Epidermal melanocyte (primary cell): ENCODE data around the gene APOBEC3C.
"Not testable (repeated sequence)": the region's sequence is repeated elsewhere in the genome, so short reads cannot be mapped to it uniquely, and the experiment has no call there.

ENCODE experiments used
- DNase-seq: peaks from one replicate; pipeline ENCODE4 v3.0.0; 2011; ENCODE audit warnings: low spot score; ENCODE audit not compliant: insufficient read length

The APOBEC3C gene

DNA sequence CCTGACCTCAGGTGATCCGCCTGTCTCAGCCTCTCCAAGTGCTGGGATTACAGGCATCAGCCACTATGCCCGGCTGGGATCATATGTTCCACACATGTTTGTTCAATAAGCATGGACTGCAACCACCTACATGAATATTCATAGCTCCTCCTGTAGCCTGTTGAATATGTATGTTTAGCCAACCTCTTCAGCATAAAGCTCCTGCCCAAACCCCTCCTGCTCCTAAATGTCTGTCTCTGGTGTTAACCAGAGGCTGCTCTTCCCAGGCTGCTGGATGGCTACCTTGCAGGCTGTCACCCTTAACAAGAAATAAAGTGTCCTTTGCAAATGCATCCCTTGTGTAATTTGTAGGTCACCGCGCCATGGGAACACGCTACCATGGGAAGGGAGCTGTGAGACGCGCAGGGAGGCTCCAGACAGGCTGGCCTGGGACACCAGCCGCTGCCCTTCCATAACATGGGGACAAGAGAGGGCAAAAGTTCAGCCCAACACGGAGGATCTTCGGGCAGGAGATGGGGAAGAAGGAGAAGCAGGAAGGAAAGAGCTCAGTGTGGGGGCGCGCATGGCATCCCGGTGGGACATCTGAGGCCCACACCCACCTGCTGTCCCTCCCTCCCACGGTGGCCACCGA is 6.1 kb downstream of the APOBEC3C start:
- not testable (repeated sequence) for DNase-seq

DNA sequence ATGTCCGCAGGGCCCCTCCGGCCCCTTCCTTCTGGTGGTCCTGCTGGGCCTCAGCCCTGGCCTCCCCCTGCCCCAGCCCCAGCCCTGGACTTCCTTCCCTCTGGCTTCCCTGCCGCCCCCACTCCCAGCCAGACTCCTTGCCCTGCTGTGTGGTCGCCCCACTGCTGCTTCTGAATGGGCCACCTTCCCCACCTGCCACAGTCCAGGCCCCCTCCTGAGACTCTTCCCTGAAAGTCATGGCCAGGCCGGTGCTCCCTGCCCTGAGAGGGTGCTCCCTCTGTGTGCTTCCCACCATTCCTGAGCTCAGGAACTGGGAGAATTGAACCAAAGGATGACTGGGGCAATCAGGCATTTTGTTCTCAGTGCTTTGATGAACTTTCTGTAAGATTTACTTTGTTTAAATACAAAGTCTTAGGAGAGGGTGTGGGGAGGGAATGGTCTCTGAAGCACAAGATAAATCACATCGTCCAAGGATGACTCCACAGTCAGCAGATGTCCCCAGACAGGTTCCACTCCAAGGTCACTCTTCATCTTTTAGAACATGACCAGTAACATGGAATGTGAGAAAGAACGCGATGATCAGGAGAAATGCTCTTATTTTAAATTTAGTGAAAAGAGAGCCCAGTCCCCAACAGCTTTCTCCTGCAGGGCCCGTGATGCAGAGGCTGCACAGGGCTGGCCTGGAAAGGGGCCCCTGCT is 7.6 kb downstream of the APOBEC3C start:
- DNase-seq: no peak

DNA sequence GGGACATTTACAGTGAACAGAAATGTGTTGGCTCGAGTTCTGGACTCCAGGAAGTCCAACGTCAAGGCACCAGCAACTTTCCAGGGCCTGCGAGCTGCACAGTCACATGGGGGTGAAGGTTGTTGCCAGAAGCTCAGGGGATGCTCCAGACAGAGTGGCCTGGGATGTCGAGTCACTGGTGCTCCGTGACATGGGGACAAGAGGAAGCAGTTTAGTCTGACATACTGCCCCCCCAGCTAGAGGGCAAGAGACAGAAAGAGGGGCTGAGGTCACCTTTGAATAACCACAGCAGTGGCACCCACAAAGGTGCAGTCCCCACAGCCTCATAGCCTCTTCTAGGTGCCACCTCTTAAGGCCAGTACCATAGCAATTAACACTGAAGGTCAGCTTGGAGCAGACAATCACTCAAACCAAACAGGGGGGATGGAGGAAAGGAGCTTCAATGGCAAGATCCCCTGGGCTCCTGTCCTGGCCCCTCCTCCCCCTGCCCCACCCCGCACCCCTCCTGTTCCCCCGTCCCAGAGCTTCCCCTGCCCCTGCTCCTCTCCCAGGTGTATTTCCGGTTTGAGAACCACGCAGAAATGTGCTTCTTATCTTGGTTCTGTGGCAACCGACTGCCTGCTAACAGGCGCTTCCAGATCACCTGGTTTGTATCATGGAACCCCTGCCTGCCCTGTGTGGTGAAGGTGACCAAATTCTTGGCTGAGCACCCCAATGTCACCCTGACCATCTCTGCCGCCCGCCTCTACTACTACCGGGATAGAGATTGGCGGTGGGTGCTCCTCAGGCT is 10.7 kb downstream of the APOBEC3C start:
- DNase-seq: no peak

DNA sequence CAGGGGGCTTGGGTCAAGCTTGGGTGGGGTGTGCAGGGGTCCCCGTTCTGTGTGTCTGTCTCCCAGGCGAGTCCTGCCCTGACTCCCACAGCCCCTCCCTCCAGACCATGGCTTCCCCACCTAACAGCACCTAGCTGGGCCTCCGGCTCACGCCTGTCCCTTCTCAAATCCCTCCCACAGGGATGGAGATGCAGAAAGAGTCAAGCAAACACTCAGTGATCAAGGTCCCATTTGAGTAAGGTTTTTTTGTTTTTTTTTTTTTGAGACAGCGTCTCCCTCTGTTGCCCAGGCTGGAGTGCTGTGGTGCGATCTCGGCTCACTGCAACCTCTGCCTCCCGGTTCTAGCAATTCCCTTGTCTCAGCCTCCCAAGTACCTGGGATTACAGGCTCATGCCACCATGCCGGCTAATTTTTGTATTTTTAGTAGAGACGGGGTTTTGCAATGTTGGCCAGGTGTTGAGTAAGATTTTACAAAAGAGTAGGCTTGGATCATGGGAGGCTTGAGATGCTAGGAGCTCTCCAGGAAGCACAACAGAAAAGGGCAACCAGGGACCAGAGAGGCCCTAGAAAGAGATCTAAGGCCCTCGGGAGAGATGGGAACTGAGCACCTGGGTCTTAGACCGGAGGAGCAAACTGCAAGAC is 12.6 kb downstream of the APOBEC3C start:
- no peak for DNase-seq

DNA sequence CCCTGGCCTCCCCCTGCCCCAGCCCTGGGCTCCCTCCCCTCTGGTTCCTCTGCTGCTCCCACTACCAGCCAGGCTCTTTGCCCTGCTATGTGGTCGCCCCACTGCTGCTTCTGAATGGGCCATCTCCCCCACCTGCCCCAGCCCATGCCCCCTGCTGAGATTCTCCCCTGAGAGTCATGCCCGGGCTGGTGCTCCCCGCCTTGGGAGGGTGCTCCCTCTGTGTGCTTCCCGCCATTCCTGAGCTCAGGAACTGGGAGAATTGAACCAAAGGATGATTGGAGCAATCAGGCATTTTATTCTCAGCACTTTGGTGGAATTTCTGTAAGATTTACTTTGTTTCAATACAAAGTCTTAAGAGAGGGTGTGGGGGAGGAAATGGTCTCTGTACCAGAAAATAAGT is 13.7 kb downstream of the APOBEC3C start:
- no peak for DNase-seq

DNA sequence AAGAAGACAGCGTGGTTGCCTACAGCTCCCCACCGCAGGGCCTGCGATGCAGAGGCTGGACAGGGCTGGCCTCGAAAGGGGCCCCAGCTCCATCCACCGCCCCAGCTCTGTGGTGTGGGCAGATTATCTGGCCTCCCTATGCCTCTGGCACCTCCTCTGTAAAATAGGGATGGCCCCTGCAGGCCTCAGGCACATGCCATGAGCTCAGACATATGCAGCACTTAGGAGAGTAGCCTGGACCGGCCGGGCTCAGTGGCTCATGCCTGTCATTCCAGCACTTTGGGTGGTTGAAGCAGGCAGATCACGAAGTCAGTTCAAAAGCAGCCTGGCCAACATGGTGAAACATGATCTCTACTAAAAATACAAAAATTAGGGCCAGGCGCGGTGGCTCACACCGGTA is 14.2 kb downstream of the APOBEC3C start:
- no peak for DNase-seq

DNA sequence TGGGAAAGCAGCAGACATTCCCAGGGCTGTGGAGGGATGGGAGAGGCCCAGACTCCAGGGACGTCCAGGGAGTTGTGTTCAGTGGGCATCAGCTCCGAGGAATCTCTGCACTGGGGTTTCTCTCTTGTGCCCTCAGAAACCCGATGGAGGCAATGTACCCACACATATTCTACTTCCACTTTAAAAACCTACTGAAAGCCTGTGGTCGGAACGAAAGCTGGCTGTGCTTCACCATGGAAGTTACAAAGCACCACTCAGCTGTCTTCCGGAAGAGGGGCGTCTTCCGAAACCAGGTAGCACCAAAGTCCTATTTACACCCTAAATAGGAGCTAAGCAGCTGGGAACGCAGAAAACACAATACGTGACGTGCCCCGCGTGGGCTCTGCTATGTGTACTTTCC is 15.2 kb downstream of the APOBEC3C start:
- no peak for DNase-seq

DNA sequence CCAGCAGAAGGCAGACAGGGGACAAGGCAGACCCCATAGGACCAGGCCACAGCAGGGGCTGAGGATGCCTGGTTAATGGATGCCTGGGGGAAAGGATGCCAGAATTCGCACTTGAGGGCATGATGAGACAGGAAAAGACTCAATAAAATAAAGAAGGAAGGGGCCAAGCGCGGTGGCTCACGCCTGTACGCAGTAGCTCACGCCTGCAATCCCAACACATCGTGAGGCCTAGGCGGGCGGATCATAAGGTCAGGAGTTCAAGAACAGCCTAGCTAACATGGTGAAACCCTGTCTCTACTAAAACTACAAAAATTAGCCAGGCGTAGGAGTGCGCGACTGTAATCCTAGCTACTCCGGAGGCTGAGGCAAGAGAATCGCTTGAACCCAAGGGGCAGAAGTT is 16.6 kb downstream of the APOBEC3C start:
- no peak for DNase-seq

DNA sequence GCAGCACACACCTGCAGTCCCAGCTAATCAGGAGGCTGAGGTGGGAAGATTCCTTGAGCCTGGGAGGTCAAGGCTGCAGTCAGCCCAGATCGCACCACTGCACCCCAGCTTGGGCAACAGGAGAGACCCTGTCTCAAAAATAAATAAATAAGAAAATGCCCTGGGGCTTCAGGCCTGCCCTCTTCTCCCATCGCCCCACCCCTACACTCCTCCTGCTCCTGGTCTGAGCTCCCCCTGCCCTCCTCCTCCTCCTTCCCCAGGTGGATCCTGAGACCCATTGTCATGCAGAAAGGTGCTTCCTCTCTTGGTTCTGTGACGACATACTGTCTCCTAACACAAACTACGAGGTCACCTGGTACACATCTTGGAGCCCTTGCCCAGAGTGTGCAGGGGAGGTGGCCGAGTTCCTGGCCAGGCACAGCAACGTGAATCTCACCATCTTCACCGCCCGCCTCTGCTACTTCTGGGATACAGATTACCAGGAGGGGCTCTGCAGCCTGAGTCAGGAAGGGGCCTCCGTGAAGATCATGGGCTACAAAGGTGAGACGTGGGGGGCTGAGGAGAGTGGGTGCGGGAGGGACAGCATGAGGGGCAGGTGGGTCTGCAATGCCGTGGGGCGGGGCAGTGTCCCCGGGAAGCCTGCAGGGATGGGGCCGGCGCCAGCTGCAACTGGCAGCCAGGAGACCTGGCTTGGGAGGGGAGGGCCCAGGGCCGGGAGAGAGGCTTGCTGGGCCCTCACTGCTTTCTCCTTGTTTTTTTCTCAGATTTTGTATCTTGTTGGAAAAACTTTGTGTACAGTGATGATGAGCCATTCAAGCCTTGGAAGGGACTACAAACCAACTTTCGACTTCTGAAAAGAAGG is 17.6 kb downstream of the APOBEC3C start:
- not testable (repeated sequence) for DNase-seq

DNA sequence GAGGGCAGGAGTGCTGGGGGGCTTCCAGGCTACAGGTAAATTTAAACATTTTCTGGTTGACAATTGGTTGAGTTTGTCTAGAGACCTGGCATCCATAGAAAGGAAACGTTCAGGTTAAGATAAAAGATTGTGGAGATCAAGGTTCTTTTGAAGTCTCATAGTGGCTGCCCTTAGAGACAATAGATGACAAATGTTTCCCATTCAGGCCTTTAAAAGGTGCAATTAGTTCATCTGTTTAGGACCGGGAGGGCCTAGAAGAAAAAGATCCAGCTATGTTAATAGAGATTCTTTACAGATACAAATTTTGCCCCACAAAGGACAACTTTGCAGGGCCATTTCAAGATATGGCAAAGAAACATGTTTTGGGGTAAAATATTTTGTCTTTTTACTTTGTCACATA is 23.0 kb downstream of the APOBEC3C start:
- not testable (repeated sequence) for DNase-seq

DNA sequence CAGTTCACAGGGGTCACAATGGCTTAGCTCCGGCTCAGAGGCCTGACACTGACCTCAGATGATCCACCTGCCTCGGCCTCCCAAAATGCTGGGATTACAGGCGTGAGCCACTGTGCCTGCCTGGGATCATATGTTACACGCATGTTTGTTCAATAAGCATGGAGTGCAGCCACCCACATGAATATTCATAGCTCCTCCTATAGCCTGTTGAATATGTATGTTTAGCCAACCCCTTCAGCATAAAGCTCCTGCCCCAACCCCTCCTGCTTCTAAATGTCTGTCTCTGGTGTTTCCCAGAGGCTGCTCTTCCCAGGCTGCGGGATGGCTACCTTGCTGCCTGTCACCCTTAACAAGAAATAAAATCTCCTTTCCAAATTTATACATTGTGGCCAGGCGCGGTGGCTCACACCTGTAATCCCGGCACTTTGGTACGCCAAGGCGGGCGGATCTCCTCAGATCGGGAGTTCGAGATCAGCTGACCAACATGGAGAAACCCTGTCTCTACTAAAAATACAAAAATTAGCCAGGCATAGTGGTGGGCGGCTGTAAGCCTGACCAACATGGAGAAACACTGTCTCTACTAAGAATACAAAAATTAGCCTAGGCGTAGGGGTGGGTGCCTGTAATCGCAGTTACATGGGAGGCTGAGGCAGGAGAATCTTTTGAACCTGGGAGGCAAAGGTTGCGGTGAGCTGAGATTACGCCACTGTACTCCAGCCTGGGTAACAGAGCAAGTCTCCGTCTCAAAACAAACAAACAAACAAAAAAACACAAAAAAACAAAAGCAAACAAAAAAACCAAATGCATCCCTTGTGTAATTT is 25.5 kb downstream of the APOBEC3C start:
- DNase-seq: no peak

DNA sequence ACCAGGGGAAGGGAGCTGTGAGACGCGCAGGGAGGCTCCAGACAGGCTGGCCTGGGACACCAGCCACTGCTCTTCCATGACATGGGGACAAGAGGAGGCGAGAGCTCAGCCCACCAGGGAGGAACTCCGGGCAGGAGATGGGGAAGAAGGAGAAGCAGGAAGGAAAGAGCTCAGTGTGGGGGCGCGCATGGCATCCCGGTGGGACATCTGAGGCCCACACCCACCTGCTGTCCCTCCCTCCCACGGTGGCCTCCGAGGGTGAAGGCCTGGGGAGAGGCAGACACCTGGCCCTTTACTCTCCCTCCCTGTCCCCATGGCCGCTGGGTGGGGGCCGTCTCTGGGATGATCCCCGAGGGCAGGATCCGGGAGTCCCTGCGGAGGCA is 26.1 kb downstream of the APOBEC3C start:
- DNase-seq: not testable (repeated sequence)

DNA sequence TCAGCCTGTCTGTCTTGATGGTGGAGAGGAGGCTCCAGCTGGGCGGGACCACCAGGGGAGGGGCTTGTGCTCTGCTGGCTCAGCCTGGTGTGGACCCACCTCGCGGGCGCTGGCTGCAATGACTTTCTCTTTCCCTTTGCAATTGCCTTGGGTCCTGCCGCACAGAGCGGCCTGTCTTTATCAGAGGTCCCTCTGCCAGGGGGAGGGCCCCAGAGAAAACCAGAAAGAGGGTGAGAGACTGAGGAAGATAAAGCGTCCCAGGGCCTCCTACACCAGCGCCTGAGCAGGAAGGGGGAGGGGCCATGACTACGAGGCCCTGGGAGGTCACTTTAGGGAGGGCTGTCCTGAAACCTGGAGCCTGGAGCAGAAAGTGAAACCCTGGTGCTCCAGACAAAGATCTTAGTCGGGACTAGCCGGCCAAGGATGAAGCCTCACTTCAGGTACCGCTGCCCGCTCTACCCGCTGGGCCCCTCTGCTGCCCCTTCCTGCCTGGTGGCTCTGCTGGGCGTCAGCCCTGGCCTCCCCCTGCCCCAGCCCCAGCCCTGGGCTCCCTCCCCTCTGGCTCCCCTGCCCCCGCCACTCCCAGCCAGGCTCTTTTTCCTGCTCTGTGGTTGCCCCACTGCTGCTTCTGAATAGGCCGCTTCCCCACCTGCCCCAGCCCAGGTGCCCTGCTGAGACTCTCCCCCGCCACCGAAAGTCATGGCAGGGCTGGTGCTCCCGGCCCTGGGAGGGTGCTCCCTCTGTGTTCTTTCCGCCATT is 26.7 kb downstream of the APOBEC3C start, which contains the start of gene APOBEC3F:
TSS of gene APOBEC3F (plus strand) at position 327 of the 759 bp plus-strand sequence. CDS start at position 424, 97 bp downstream.
- DNase-seq: not testable (repeated sequence)

DNA sequence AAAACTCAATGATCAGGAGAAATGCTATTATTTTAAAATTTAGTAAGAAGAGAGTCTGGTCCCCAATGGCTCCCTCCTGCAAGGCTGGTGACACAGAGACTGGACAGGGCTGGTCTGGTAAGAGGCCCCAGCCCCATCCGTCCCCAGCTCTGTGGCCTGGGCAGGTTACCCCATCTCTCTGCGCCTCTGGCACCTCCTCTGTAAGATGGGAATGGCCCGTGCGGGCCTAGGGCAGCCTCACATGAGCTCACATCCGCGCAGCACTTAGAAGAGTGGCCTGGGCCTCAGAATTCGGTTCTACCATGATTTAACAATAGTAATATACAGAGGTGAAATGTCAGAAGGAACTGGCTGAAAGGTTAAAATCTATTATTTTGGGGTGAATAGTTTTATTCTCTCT is 27.9 kb downstream of the APOBEC3C start:
- DNase-seq: no peak

DNA sequence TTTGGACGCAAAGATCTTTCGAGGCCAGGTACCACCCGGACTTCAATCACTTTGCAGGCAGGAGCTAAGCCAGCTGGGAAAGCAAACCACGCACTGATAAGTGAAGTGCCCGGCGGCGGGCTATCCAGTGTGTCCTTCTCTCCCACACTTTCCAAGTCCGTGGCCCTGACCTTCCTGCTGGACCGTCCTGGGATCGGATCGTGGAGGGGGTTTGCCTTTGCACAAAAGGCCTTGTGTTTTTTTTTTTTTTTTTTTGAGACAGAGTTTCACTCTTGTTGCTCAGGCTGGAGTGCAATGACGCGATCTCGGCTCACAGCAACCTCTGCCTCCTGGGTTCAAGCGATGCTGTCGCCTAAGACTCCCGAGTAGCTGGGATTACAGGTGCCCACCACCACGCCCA is 29.0 kb downstream of the APOBEC3C start:
- DNase-seq: not testable (repeated sequence)

DNA sequence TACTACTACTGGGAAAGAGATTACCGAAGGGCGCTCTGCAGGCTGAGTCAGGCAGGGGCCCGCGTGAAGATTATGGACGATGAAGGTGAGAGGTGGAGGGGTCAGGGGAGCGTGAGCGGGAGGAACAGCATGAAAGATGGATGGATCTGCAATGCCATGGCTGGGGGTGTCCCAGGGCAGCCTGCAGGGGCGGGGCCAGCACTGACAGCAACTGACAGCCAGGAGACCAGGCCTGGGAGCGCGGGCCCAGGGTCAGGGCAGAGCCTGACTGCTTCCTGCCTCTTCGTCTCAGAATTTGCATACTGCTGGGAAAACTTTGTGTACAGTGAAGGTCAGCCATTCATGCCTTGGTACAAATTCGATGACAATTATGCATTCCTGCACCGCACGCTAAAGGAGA is 31.1 kb downstream of the APOBEC3C start:
- DNase-seq: not testable (repeated sequence)

DNA sequence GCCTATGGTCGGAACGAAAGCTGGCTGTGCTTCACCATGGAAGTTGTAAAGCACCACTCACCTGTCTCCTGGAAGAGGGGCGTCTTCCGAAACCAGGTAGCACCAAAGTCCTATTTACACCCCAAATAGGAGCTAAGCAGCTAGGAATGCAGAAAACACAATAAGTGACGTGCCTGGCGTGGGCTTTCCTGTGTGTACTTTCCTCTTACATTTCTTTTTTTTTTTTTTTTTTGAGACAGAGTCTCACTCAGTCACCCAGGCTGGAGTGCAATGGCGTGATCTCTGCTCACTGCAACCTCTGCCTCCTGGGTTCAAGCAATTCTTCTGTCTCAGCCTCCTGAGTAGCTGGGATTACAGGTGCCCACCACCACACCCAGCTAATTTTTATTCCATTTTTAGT is 35.4 kb downstream of the APOBEC3C start:
- DNase-seq: not testable (repeated sequence)

DNA sequence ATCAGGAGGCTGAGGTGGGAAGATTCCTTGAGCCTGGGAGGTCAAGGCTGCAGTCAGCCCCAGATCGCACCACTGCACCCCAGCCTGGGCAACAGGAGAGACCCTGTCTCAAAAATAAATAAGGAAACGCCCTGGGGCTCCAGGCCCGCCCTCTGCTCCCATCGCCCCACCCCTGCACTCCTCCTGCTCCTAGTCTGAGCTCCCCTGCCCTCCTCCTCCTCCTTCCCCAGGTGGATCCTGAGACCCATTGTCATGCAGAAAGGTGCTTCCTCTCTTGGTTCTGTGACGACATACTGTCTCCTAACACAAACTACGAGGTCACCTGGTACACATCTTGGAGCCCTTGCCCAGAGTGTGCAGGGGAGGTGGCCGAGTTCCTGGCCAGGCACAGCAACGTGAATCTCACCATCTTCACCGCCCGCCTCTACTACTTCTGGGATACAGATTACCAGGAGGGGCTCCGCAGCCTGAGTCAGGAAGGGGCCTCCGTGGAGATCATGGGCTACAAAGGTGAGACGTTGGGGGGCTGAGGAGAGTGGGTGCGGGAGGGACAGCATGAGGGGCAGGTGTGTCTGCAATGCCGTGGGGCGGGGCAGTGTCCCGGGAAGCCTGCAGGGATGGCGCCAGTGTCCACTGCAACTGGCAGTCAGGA is 37.9 kb downstream of the APOBEC3C start:
- not testable (repeated sequence) for DNase-seq

DNA sequence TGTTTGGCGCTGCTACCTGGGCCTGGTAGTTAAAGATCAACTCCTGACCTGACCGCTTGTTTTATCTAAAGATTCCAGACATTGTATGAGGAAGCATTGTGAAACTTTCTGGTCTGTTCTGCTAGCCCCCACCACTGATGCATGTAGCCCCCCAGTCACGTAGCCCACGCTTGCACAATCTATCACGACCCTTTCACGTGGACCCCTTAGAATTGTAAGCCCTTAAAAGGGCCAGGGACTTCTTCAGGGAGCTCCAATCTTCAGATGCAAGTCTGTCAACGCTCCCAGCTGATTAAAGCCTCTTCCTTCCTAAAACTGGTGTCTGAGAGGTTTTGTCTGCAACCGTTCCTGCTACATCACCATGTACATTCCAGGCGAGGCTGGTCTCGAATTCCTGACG is 41.6 kb downstream of the APOBEC3C start:
- no peak for DNase-seq
